ENCODE results near the gene LDLRAD3.

DNA sequence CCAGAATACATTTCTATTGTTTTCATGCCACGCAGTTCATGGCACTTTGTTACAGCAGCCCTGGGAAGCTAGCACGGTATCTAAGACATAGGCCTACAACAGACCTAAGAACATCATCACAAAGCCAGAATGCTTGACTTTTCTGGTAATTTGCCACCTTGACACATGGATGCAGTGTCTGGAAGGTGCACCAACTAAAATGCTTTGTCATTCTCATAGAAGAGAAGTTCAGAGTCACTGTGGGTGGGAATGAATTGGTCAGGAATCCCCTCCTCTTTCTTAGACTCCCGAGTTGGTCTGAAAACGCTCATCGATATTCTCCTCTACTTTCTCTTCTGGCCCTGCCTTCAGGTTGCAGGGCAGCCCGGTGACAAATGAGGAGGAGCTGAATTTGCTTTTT, 223.9 kb downstream of the LDLRAD3 start:
- TF ChIP-seq, protein P1, sequence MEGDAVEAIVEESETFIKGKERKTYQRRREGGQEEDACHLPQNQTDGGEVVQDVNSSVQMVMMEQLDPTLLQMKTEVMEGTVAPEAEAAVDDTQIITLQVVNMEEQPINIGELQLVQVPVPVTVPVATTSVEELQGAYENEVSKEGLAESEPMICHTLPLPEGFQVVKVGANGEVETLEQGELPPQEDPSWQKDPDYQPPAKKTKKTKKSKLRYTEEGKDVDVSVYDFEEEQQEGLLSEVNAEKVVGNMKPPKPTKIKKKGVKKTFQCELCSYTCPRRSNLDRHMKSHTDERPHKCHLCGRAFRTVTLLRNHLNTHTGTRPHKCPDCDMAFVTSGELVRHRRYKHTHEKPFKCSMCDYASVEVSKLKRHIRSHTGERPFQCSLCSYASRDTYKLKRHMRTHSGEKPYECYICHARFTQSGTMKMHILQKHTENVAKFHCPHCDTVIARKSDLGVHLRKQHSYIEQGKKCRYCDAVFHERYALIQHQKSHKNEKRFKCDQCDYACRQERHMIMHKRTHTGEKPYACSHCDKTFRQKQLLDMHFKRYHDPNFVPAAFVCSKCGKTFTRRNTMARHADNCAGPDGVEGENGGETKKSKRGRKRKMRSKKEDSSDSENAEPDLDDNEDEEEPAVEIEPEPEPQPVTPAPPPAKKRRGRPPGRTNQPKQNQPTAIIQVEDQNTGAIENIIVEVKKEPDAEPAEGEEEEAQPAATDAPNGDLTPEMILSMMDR (conservative IDR thresholded peaks at IDR 0.05; ENCODE audit: low read length): no peak
- no peak for TF ChIP-seq EZH2phosphoT487 (IDR thresholded peaks at IDR 0.05; ENCODE audit: borderline replicate concordance)

Measured in Loucy (cell line).